NB4 (cell line): ENCODE measurements around the gene INSYN2A.

Source experiments
- MAX ChIP-seq: IDR thresholded peaks from 2 replicates; pipeline ENCODE4 v1.6.1; 2011; ENCODE audit warnings: low read depth, low read length
- MYC ChIP-seq: IDR thresholded peaks from 2 replicates; pipeline ENCODE4 v1.6.1; 2011; ENCODE audit warnings: low read depth, low read length
- POLR2A ChIP-seq: IDR thresholded peaks from 2 replicates; pipeline ENCODE4 v1.6.1; 2011; ENCODE audit warnings: mild to moderate bottlenecking; ENCODE audit not compliant: insufficient read length; ENCODE audit errors: extremely low read depth
- TF ChIP-seq, protein P1 (sequence below): IDR thresholded peaks from one replicate; pipeline ENCODE4 v1.5.1; 2012; ENCODE audit warnings: low read depth, low read length

GRCh38 chr10:127186813-127187212 is 9.6 kb downstream of the INSYN2A start:
- TF ChIP-seq, protein P1, sequence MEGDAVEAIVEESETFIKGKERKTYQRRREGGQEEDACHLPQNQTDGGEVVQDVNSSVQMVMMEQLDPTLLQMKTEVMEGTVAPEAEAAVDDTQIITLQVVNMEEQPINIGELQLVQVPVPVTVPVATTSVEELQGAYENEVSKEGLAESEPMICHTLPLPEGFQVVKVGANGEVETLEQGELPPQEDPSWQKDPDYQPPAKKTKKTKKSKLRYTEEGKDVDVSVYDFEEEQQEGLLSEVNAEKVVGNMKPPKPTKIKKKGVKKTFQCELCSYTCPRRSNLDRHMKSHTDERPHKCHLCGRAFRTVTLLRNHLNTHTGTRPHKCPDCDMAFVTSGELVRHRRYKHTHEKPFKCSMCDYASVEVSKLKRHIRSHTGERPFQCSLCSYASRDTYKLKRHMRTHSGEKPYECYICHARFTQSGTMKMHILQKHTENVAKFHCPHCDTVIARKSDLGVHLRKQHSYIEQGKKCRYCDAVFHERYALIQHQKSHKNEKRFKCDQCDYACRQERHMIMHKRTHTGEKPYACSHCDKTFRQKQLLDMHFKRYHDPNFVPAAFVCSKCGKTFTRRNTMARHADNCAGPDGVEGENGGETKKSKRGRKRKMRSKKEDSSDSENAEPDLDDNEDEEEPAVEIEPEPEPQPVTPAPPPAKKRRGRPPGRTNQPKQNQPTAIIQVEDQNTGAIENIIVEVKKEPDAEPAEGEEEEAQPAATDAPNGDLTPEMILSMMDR, result no peak
- TF ChIP-seq POLR2A (no peak), MYC (no peak), MAX (no peak)
